Gastrocnemius medialis (tissue), 4 donors: ENCODE measurements around the gene CAMK2D.

Source experiments
- CTCF ChIP-seq, 5 experiments: fragments of 450-650 bp in 3 of 5; fragments of 200-600 bp in 2 of 5; sonication (generic) in 2 of 5; IDR thresholded peaks in 4 of 5; conservative IDR thresholded peaks in 1 of 5; 1 replicate in 4 of 5; 2 replicates in 1 of 5; pipeline ENCODE4 v1.5.1; 2016 to 2019; ENCODE audit warnings: antibody characterized with exemption in 5 of 5, mild to moderate bottlenecking in 3 of 5, moderate library complexity in 3 of 5
- POLR2A ChIP-seq, 2 donors: fragments of 450-650 bp; IDR thresholded peaks; one replicate each; pipeline ENCODE4 v1.6.1; 2017; ENCODE audit warnings: antibody characterized with exemption in 2 of 2, mild to moderate bottlenecking in 2 of 2, moderate library complexity in 2 of 2

- no peak for TF ChIP-seq CTCF (IDR thresholded peaks at IDR 0.05 in 4 of 5, conservative IDR thresholded peaks at IDR 0.05 in 1 of 5)
- no peak for TF ChIP-seq POLR2A (IDR thresholded peaks at IDR 0.05)
Measured at GRCh38 chr4:113665036-113665435, 96.5 kb downstream of the CAMK2D start.
